Measurements from ENCODE around the gene HIGD1A.
A peak's percentile ranks its signal among the peaks of the same experiment; 100 is the strongest.
"Not testable (repeated sequence)": the region's sequence is repeated elsewhere in the genome, so short reads cannot be mapped to it uniquely, and the experiment has no call there.

HIGD1A gene

DNA sequence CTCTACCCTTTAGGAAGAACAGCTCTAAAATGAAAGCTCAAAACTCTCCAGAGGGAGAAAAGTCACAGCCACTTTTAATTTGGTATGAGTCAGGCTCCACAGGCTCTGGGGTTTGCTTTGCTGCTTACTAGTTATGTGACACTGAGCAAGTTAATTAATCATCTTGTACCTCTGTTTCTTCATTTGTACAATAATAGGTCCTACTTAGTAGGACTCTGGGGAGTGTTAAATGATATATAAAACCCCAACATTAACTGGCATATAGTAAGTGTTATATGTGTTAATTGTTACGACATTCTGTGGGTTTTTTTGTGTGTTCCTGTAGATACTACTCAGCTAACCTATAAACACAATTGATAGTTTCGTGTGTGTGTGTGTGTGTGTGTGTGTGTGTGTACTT, 11.5 kb upstream of the HIGD1A start:
- FAIRE-seq, result no peak
- DNase-seq (ENCODE audit: insufficient read length, low spot score), result no peak
- TF ChIP-seq POLR2A (IDR thresholded peaks at IDR 0.05; ENCODE audit: low read depth, low read length), result no peak

DNA sequence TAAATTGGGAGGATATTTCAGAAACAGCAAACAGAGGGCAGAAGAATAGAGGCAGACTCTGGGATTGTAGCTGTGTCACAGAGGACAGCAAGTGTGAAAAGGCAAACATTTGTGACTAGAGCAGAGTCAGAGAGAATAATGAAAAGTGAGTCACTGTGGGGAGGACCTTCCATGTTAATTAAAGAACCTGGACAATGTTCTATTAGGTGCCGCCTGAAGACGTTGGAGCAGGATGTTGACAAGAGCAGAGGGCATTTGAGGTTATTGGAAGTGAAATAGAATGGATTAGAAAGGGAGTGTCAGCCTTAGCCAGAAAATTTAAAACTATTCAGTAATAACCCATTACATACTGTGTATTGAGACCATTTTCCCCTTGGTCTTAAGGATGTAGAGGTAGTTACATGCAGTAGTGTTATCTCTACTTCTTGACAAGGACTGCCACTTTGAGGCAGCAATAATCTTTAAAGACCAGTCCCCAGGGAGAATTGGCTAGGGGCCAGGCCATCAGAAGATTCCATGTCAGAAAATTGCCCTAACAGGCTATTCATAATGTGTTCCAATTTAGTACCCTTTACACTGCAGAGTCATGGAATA, 10.7 kb upstream of the HIGD1A start:
- FAIRE-seq (no peak), DNase-seq (ENCODE audit: insufficient read length, low spot score) (no peak)
- no peak for TF ChIP-seq POLR2A (IDR thresholded peaks at IDR 0.05; ENCODE audit: low read depth, low read length)

DNA sequence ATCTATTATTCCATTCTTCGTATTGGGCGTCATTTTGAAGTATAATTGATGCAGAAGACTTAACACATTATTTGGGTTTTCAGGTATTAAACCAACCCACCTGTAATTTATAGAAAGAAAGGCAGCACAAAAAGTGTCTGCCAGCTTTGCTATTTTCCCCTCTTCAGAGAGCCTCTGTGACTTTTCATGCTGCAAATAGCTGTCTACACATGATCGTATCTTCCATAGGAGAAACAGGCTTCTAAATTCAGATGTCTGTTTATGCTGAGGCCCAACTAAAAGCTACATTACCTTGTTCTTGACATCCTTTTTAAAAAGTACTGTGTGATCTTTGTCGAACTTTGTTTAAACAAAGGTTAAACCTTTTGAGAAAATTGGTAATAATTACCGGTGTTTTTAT, 10.0 kb upstream of the HIGD1A start:
- no peak for DNase-seq (ENCODE audit: insufficient read length, low spot score)
- no peak for TF ChIP-seq POLR2A (IDR thresholded peaks at IDR 0.05; ENCODE audit: low read depth, low read length)
- FAIRE-seq, result no peak

DNA sequence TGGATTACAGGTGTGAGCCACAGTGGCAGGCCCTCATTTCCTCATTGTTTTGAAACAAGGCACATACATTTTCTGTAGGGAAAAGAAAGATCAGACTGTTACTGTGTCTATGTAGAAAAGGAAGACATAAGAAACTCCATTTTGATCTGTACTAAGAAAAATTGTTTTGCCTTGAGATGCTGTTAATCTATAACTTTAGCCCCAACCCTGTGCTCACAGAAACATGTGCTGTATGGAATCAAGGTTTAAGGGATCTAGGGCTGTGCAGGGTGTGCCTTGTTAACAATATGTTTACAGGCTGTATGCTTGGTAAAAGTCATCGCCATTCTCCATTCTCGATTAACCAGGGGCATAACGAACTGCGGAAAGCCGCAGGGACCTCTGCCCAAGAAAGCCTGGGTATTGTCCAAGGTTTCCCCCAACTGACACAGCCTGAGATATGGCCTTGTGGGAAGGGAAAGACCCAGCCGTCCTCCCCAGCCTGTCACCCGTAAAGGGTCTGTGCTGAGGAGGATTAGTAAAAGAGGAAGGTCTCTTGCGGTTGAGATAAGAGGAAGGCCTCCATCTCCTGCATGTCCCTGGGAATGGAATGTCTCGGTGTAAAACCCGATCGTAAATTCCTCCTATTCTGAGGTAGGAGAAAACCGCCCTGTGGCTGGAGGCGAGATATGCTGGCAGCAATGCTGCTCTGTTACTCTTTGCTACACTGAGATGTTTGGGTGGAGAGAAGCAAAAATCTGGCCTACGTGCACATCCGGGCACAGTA, 7.0 kb upstream of the HIGD1A start:
- DNase-seq (ENCODE audit: insufficient read length, low spot score); FAIRE-seq: not testable (repeated sequence)

DNA sequence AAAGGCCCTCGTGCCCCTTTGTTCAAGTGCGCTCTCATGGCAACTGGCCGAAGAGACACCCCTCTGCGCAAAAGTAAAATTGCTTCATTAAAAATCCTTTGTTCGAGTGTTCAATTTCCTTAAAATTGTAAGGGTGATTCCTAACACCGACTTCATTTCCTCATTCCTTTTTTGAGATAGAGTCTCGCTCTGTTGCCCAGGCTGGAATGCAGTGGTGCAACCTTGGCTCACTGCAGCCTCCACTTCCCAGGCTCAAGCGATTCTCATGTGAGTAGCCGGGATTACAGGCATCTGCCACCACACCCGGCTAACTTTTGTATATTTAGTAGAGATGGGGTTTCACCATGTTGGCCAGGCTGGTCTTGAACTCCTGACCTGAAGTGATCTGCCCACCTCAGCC, 6.4 kb upstream of the HIGD1A start:
- not testable (repeated sequence) for DNase-seq (ENCODE audit: insufficient read length, low spot score); FAIRE-seq

DNA sequence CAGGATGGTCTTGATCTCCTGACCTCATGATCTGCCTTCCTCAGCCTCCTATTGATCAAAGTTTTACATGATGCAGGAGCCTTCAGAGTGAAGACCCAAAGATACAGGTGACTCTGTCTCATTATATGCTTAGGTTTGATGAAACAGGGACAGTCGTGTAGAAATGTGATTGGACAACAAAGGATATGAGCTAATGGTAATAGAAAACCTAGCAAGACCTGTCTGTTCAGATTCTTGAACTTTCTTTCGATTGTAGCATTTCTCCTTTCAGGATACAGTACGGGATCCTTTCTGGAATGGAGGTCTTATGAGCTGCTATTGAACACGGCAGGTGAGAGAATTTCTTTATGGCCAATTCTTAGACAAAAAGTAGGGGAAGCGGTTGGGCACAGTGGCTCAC, 4.9 kb upstream of the HIGD1A start, which contains the start of gene ACKR2:
ACKR2 (plus strand) TSS at position 244 of the 400 bp plus-strand sequence. CDS start 55,058 bp downstream, outside the sequence.
- FAIRE-seq (no peak), DNase-seq (ENCODE audit: insufficient read length, low spot score) (no peak)
- TF ChIP-seq POLR2A (IDR thresholded peaks at IDR 0.05; ENCODE audit: low read depth, low read length), result no peak

DNA sequence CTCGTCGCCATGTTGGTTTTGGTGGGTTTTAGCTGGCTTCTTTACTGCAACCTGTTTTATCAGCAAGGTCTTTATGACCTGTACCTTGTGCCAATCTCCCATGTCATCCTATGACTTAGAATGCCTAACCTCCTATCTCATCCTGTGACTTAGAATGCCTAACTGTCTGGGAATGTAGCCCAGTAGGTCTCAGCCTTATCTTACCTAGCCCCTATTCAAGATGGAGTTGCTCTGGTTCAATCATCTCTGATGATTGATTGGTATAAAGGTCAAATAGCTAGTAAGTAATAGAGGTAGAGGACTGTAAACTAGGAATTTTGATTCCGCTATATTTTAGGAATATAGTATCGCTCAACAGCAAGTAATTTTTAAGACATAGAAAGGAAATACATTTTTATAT, 3.6 kb upstream of the HIGD1A start:
- FAIRE-seq (no peak), DNase-seq (ENCODE audit: insufficient read length, low spot score) (no peak)
- no peak for TF ChIP-seq POLR2A (IDR thresholded peaks at IDR 0.05; ENCODE audit: low read depth, low read length)

DNA sequence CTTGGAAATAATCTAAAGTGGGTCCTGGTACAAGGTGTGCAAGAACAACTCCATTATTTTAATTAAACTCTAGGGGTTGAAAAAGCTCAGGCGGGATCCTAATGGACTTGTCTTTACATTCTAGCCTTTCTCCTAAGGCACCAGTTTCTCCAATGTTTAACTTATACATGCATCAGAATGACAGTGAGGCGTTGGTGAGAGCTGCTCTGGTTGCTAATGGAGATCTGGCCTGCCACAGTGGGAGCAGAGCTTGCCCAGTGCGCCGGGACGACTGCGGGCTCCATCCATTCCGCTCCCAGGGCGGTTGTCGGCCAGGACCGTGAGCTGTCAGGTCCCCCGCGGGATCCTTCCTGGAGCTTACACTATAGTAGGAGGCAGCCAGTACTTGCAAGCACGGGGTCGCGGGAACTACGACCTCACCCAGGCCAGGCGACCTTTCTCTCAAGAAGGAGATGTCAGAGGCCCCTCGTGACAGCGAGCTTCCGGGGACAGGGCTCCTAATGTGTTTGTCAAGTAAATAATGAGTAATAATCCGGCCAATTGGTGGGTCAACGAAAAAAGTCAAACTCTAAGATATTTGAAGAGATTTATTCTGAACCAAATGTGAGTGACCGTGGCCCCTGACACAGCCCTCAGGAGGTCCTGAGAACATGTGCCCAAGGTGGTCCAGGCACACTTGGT, 991 bp upstream of the HIGD1A start:
- TF ChIP-seq POLR2A (IDR thresholded peaks at IDR 0.05; ENCODE audit: low read depth, low read length), result no peak
- no peak for FAIRE-seq
- DNase-seq (ENCODE audit: insufficient read length, low spot score), result no peak

DNA sequence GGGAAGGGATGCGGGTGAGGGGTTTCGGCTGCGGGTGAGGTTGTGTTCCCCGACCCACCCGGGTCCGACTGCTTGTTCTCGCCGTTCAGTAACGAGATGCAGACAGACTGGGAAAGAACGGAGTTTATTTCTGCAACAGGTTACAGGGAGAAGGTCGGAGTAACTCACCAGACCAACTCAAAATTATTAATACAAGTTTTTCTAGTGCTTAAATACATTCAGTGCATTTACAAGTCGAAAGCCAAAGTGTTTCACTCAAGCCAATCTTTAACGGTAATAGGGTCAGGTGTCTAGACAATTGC, 492 bp upstream of the HIGD1A start:
- TF ChIP-seq POLR2A (IDR thresholded peaks at IDR 0.05; ENCODE audit: low read depth, low read length), result no peak
- no peak for FAIRE-seq
- no peak for DNase-seq (ENCODE audit: insufficient read length, low spot score)

DNA sequence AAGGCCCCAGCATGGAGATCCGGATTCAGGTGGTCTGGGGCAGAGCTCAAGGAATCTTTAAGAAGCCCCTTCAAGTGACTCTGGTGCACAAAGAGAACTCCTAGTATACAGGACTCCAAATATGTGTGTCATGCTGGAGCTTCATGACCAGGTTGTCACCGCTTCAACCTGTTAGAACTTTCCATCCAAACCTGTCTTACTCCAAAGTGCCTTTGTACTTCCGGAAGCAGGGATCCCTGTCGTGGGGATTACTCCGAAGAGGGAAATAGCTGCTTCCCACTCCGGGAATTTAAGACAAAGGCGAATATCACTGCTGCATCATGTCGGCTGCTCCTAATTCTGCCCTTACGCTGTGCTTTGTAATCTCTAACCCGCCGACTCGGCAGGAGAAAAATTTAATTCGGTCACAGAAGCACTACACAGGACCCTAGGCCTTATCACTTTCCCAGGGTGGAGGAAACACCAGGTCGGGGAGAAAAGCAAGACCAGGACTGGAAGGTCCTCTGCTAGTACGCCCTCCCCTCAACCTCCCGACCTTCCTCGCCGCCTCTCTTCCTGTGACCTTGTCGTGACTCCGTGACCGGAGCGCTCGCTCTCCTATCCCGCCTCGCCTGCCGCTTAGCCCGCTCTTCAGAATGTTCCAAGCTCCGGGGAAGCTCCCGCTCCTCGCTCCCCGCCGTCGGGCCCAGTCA, 730 bp downstream of the HIGD1A start:
- no peak for TF ChIP-seq POLR2A (IDR thresholded peaks at IDR 0.05; ENCODE audit: low read depth, low read length)
- FAIRE-seq, result no peak
- DNase-seq (ENCODE audit: insufficient read length, low spot score), result peak; percentile 34

DNA sequence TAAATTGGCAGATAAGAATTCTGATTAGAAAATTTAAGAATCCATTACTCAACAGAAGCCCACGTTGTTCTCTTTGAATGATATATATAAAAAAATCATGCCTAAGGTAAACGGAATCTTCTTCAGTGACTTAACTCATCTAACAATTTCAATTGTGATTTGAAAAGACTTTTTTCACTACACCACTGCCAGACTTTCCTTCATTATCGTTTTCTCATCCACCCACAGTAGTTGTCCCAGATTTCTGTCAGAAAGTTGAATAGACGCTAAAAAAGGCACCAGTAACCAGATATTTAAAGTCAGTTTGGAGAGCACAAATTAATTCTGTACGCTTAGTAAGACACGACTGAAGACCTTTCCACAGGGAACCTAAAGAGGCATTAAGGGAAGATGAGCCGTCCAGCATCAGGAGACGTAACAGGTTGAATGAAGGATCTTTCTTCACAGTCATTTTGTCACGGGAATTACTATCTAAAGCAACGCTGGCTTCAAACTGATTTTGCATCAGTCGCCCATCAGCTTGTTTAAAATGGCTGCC, 1.3 kb downstream of the HIGD1A start:
- TF ChIP-seq POLR2A (IDR thresholded peaks at IDR 0.05; ENCODE audit: low read depth, low read length), result no peak
- FAIRE-seq (no peak), DNase-seq (ENCODE audit: insufficient read length, low spot score) (no peak)

DNA sequence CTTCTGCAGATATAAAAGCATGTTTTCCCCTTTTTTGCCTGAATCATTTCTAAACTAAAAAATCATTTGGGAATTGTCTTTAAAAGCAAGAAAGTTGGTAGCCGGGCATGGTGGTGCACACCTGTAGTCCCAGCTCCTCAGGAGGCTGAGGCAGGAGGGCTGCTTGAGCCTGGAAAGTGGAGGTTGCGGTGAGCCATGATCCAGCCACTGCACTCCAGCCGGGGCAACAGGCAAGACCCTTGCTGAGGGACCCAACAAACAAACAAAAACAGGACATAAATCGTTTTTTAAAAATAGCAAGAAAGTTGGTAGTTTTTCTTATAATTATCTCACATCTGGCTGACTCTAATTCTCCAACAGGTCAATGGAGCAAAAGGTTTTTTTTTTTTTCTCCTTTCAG, 2.5 kb downstream of the HIGD1A start:
- FAIRE-seq, result no peak
- TF ChIP-seq POLR2A (IDR thresholded peaks at IDR 0.05; ENCODE audit: low read depth, low read length), result no peak
- no peak for DNase-seq (ENCODE audit: insufficient read length, low spot score)

DNA sequence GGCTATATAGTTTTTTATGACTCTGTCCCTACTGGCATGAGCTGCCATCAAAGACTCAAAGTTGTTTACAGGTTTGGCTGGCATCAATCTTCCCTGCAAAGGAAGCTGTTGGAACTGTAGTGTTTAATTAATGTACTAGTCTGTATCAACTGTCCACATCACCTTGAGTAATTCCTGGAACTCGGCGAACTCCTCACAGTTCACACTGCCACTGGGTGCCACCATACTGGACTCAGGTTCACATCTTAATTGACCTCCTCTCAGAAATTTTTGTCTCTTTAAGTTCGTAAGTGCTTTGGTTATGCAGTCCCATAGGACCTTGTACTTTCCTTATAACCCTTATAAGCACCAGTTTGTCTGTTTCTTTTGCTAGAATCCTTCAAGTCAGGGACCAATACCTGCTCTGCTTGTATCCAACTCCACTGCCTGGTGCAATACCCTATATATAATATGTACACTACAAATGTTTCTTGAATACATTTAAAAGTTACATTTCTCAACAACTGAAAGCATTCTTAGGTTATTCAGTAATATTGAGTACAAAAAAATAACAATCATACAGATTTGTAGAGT, 3.2 kb downstream of the HIGD1A start:
- FAIRE-seq, result no peak
- no peak for DNase-seq (ENCODE audit: insufficient read length, low spot score)
- TF ChIP-seq POLR2A (IDR thresholded peaks at IDR 0.05; ENCODE audit: low read depth, low read length), result no peak

DNA sequence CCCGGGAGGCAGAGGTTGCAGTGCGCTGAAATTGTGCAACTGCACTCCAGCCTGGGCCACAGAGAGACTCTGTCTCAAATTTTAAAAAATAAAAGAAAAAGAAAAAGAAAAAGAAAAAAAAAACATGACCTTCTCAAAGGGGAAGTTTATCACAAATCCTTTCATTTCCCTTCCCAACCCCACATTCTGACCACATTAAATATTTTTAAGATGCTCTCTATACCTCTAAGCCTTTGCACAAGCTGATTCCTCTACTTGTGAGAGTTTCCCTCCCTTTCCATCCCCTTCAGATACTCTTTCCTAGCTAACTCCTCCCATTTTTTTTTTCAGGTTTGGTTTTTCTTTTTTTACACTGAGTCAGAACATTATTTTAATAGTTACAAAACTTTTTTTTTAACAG, 4.0 kb downstream of the HIGD1A start:
- no peak for DNase-seq (ENCODE audit: insufficient read length, low spot score)
- no peak for TF ChIP-seq POLR2A (IDR thresholded peaks at IDR 0.05; ENCODE audit: low read depth, low read length)
- FAIRE-seq, result no peak
